Ovary (tissue), 3 donors: ENCODE data around the gene HYDIN.

Experiments used
- POLR2A ChIP-seq: fragments of 450-650 bp; IDR thresholded peaks from one replicate; pipeline ENCODE4 v1.6.1; 2017; ENCODE audit warnings: antibody characterized with exemption, mild to moderate bottlenecking, moderate library complexity
- TF ChIP-seq, protein P1 (sequence below), 3 donors: fragments of 450-650 bp in 2 of 3; fragments of 200-600 bp in 1 of 3; IDR thresholded peaks; one replicate each; pipeline versions ENCODE4 v1.5.1 to v1.8.0; 2016 to 2022; ENCODE audit warnings: antibody characterized with exemption in 3 of 3, mild to moderate bottlenecking in 1 of 3
- donor health status: DM: no; HTN: no; CAD: no.

- TF ChIP-seq, protein P1, sequence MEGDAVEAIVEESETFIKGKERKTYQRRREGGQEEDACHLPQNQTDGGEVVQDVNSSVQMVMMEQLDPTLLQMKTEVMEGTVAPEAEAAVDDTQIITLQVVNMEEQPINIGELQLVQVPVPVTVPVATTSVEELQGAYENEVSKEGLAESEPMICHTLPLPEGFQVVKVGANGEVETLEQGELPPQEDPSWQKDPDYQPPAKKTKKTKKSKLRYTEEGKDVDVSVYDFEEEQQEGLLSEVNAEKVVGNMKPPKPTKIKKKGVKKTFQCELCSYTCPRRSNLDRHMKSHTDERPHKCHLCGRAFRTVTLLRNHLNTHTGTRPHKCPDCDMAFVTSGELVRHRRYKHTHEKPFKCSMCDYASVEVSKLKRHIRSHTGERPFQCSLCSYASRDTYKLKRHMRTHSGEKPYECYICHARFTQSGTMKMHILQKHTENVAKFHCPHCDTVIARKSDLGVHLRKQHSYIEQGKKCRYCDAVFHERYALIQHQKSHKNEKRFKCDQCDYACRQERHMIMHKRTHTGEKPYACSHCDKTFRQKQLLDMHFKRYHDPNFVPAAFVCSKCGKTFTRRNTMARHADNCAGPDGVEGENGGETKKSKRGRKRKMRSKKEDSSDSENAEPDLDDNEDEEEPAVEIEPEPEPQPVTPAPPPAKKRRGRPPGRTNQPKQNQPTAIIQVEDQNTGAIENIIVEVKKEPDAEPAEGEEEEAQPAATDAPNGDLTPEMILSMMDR (IDR thresholded peaks at IDR 0.05), result no peak
- no peak for TF ChIP-seq POLR2A
These were observed 1.2 kb downstream of the HYDIN start for GRCh38 chr16:71229344-71229743.
